22Rv1 (cell line): ENCODE data around the gene VPS29.
"Not testable (repeated sequence)": the region's sequence is repeated elsewhere in the genome, so short reads cannot be mapped to it uniquely, and the experiment has no call there.

Source experiments
- H3K27ac ChIP-seq: fragments of 450-650 bp; 2 replicates; pipeline ENCODE4 v1.5.1; 2017
- CTCF ChIP-seq: fragments of 450-650 bp; IDR thresholded peaks from 2 replicates; pipeline ENCODE4 v1.5.1; 2017; ENCODE audit warnings: mild to moderate bottlenecking
- ZFX ChIP-seq: fragments of 450-650 bp; IDR thresholded peaks from 2 replicates; pipeline ENCODE4 v1.6.1; 2017; ENCODE audit warnings: antibody characterized with exemption, borderline replicate concordance

VPS29 gene

GRCh38 chr12:110501752-110502738, at the start of gene VPS29, which contains the start of gene RAD9B:
Gene VPS29, minus strand, starts transcription at chr12:110502111. Its CDS starts 60 bp downstream, at chr12:110502051.
Gene RAD9B, plus strand, starts transcription at chr12:110502331. Its CDS starts 7 bp downstream, at chr12:110502338.
- H3K27ac ChIP-seq: peak within 1 kb of the TSS; percentile 82
- TF ChIP-seq ZFX: no peak
- TF ChIP-seq CTCF: no peak

DNA sequence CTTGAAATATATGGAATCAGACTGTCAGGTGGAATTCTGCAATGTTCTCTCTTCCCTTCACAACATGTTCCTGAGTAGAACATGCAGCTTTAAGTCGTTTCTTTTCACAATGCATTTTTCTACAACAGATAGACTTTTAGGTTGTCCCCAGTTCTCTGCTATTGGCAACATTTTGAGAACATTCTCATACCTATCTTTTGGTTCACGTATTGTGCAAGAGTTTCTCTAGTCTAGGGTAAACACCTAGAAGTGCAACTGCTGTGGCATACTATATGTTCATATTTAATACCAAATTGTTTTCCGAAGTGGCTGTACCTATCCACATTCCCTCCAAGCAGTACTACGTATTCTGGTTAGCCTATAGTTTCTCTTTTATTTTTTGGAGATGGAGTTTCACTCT, 49.1 kb upstream of the VPS29 start:
- H3K27ac ChIP-seq: no peak overlapping the region
- TF ChIP-seq CTCF (no peak), ZFX (no peak)

GRCh38 chr12:110549716-110550115, 47.8 kb upstream of the VPS29 start:
- H3K27ac ChIP-seq: no peak overlapping the region
- TF ChIP-seq CTCF (no peak), ZFX (no peak)

DNA sequence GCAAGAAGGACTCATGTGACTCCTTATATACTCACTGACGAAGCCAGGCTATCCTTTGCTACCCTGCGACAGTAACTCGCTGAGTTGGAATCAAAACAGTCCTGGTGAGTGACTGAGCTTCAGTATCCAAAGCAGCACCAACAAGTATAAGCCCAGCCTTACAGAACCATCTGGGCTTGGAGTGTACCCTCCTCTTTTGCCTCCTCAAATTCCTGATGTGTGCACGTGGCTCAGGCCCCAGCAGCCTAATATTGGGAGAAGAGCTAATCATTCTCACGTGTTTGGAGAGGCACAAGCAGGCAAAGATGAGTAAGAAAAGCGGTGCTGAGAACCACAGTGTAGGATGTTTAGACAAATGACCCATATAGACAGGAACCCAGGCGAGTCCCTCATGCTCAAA, 46.8 kb upstream of the VPS29 start:
- TF ChIP-seq ZFX (no peak), CTCF (no peak)
- H3K27ac ChIP-seq: no peak overlapping the region

- H3K27ac ChIP-seq: no peak overlapping the region
Observed at GRCh38 chr12:110547090-110547489, 45.2 kb upstream of the VPS29 start.

GRCh38 chr12:110546339-110546738, 44.4 kb upstream of the VPS29 start:
- no peak overlapping the region for H3K27ac ChIP-seq
- TF ChIP-seq CTCF: no peak
- TF ChIP-seq ZFX: no peak

More at GRCh38 chr12:110547090-110547489, 45.2 kb upstream of the VPS29 start:
- no peak for TF ChIP-seq ZFX
- TF ChIP-seq CTCF: no peak

DNA sequence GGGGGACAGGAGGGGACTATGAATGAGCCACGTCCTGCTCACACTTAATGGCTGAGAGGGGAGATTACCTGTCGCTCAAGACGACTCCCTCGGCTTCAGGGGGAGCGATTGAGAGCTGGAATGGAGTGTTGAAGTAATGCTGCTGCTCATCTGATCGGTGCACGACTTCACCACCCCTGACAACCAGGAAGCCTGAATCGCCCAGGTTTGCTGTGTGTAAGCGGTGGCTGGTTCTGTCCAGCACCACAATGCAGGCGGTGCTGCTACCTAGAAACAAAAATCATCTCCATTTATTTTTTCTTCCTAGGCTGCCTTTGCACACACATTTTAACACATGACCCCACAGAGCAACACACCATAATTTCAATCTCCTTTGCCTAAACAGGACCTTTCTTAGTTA, 43.9 kb upstream of the VPS29 start:
- H3K27ac ChIP-seq: no peak overlapping the region
- no peak for TF ChIP-seq CTCF

- not testable (repeated sequence) for H3K27ac ChIP-seq
Observed at GRCh38 chr12:110545259-110545658, 43.3 kb upstream of the VPS29 start.
